Hepatocyte (in vitro differentiated cells): ENCODE results near the gene UBE2I. TPM values are rescaled to one million over a fixed set of nuclear protein-coding genes. Genes with fewer than 3 reads are reported as not detected.

Experiments used
- DNase-seq: peaks from one replicate; pipeline ENCODE4 v3.0.0-alpha.2; 2016; ENCODE audit warnings: low spot score
- H2AFZ ChIP-seq: fragments of 200-600 bp; sonication (generic); 2 replicates; pipeline ENCODE4 v1.6.0; 2016; ENCODE audit warnings: antibody characterized with exemption, mild to moderate bottlenecking
- H3K27ac ChIP-seq: fragments of 200-600 bp; sonication (generic); 2 replicates; pipeline ENCODE4 v1.5.1; 2016; ENCODE audit warnings: mild to moderate bottlenecking
- H3K27me3 ChIP-seq: fragments of 200-600 bp; sonication (generic); 2 replicates; pipeline ENCODE4 v1.6.1; 2016
- H3K36me3 ChIP-seq: fragments of 200-600 bp; sonication (generic); replicated peaks from 2 replicates; pipeline ENCODE4 v1.5.1; 2016; ENCODE audit warnings: low read depth; ENCODE audit not compliant: insufficient read depth
- H3K4me1 ChIP-seq: fragments of 200-600 bp; sonication (generic); 2 replicates; pipeline ENCODE4 v1.5.1; 2016; ENCODE audit warnings: mild to moderate bottlenecking, moderate library complexity; ENCODE audit not compliant: insufficient read depth
- H3K4me2 ChIP-seq: fragments of 200-600 bp; sonication (generic); 2 replicates; pipeline ENCODE4 v1.6.0; 2016
- H3K4me3 ChIP-seq: fragments of 200-600 bp; sonication (generic); 2 replicates; pipeline ENCODE4 v1.5.1; 2016; ENCODE audit warnings: mild to moderate bottlenecking
- H3K79me2 ChIP-seq: fragments of 200-600 bp; sonication (generic); 2 replicates; pipeline ENCODE4 v1.6.0; 2017; ENCODE audit warnings: mild to moderate bottlenecking
- H3K9me2 ChIP-seq: fragments of 200-600 bp; sonication (generic); replicated peaks from 2 replicates; pipeline ENCODE4 v1.6.0; 2017; ENCODE audit warnings: mild to moderate bottlenecking; ENCODE audit not compliant: insufficient read depth
- H3K9me3 ChIP-seq: fragments of 200-600 bp; sonication (generic); 2 replicates; pipeline ENCODE4 v1.5.1; 2016; ENCODE audit warnings: low read depth, mild to moderate bottlenecking
- H4K20me1 ChIP-seq: fragments of 200-600 bp; sonication (generic); 2 replicates; pipeline ENCODE4 v1.6.0; 2016; ENCODE audit warnings: mild to moderate bottlenecking; ENCODE audit not compliant: insufficient read depth, poor library complexity, severe bottlenecking
- EZH2 ChIP-seq: fragments of 200-600 bp; sonication (generic); IDR thresholded peaks from 2 replicates; pipeline ENCODE4 v1.6.1; 2016; ENCODE audit warnings: antibody characterized with exemption, mild to moderate bottlenecking, borderline replicate concordance
- EZH2phosphoT487 ChIP-seq: fragments of 200-600 bp; sonication (generic); IDR thresholded peaks from one replicate; pipeline ENCODE4 v1.6.1; 2018; ENCODE audit warnings: antibody characterized with exemption, mild to moderate bottlenecking, low read depth, moderate library complexity; ENCODE audit not compliant: unreplicated experiment, severe bottlenecking
- WGBS: methylation state at CpG from one replicate; pipeline ENCODE4 v1.1.6; 2016; ENCODE audit warnings: low lambda C conversion rate; ENCODE audit errors: missing lambda C conversion rate; 5-methylcytosine and 5-hydroxymethylcytosine counted together
- polyA plus RNA-seq: library from polyadenylated mRNA; unstranded; fragments of >200 nt; fragmentation: Nextera tagmentation; extraction: Ambion mirVana; gene quantifications from 2 replicates; pipeline ENCODE4 v1.2.1, GENCODE V29; 2016
- total RNA-seq: library from RNA; depleted of rRNA; stranded (reverse); fragments of >200 nt; gene quantifications from 2 replicates; pipeline ENCODE4 v1.2.3, GENCODE V29; 2014
- TF ChIP-seq, protein P1 (sequence below): fragments of 200-600 bp; sonication (generic); IDR thresholded peaks from 2 replicates; pipeline ENCODE4 v1.5.1; 2016; ENCODE audit warnings: antibody characterized with exemption, mild to moderate bottlenecking; ENCODE audit not compliant: poor library complexity

The UBE2I gene
- total and polyA plus RNA-seq, 2 experiments from 2014 or later = 76.0 to 150 TPM

DNA sequence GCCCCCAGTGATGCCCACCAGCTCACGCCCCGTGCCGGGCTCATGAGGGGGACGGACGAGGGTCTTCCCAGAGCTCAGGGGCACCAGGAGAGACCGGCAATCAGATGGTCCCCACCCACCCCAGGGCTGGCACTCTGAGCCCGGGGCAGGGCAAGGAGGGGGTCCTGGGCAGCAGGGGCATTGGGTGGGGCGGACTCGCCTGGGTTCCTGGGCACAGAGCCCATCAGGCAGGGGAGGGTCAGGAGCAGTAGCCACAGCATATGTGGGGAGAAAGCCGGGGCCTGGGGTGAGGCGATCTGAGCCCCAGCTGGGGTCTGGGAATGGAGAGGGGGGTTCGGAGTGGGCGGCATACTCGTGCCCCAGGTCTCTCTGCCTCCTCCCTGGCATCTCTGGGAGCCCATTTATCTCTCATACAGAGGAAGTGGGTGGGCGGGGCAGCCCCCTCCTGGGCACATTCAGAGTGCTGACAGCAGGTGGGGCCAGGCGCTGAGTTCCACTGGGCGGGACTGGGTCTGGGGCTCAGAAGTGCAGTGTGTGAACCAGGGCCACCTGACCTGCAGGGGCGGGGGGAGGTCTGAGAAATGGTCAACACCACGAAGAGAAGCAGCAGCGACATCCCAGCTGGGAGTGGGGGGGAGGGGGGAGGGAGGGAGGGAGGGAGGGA is 20.5 kb upstream of the UBE2I start:
- no peaks in the 10 kb centered on the region for H3K79me2 ChIP-seq
- no peaks in the 10 kb centered on the region for H4K20me1 ChIP-seq
- TF ChIP-seq EZH2phosphoT487 = no peak
- no peak overlapping the region for H2AFZ ChIP-seq
- H3K27me3 ChIP-seq = peaks cover 9% of the 10 kb centered on the region
- no peak overlapping the region for H3K27ac ChIP-seq
- 48% methylated on average over 16 of the region's 20 CpGs for WGBS
- H3K4me2 ChIP-seq = no peak overlapping the region
- H3K36me3 ChIP-seq = no peaks in the 10 kb centered on the region
- peaks cover 8% of the 10 kb centered on the region for H3K4me1 ChIP-seq
- H3K4me3 ChIP-seq = no peak overlapping the region
- H3K9me3 ChIP-seq = no peaks in the 10 kb centered on the region
- DNase-seq = peak; percentile 43
- no peaks in the 10 kb centered on the region for H3K9me2 ChIP-seq

DNA sequence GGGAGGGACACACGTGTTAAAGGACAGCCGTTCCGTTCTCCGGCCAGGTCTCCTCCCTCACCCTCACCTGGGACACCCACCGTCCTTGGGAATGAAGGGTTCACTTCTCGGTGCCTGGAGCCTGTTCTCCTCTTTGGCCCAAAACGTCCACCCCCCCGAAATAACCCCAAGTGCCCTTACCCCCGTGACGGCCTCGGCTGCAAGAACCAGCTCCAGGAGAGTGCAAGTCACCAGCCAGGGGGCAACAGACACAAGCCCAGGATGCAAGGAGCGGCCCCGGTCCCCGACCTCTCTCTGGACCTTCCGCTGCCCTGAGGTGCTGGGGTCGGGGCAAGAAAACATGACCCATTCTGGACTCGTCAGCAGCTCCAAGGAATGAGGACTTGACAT is 20.0 kb upstream of the UBE2I start:
- 32% methylated on average over 10 of the region's 17 CpGs for WGBS
- no peak for TF ChIP-seq EZH2phosphoT487
- TF ChIP-seq, protein P1, sequence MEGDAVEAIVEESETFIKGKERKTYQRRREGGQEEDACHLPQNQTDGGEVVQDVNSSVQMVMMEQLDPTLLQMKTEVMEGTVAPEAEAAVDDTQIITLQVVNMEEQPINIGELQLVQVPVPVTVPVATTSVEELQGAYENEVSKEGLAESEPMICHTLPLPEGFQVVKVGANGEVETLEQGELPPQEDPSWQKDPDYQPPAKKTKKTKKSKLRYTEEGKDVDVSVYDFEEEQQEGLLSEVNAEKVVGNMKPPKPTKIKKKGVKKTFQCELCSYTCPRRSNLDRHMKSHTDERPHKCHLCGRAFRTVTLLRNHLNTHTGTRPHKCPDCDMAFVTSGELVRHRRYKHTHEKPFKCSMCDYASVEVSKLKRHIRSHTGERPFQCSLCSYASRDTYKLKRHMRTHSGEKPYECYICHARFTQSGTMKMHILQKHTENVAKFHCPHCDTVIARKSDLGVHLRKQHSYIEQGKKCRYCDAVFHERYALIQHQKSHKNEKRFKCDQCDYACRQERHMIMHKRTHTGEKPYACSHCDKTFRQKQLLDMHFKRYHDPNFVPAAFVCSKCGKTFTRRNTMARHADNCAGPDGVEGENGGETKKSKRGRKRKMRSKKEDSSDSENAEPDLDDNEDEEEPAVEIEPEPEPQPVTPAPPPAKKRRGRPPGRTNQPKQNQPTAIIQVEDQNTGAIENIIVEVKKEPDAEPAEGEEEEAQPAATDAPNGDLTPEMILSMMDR = no peak
- no peak for TF ChIP-seq EZH2
- H3K4me2 ChIP-seq = no peak overlapping the region
- no peaks in the 10 kb centered on the region for H3K9me3 ChIP-seq
- H3K79me2 ChIP-seq = no peaks in the 10 kb centered on the region
- peaks cover 9% of the 10 kb centered on the region for H3K27me3 ChIP-seq
- H4K20me1 ChIP-seq = no peaks in the 10 kb centered on the region
- no peak overlapping the region for H3K4me3 ChIP-seq
- H3K27ac ChIP-seq = no peak overlapping the region
- no peaks in the 10 kb centered on the region for H3K9me2 ChIP-seq
- no peak overlapping the region for H2AFZ ChIP-seq
- no peaks in the 10 kb centered on the region for H3K36me3 ChIP-seq
- DNase-seq = no peak
- H3K4me1 ChIP-seq = peaks cover 8% of the 10 kb centered on the region

DNA sequence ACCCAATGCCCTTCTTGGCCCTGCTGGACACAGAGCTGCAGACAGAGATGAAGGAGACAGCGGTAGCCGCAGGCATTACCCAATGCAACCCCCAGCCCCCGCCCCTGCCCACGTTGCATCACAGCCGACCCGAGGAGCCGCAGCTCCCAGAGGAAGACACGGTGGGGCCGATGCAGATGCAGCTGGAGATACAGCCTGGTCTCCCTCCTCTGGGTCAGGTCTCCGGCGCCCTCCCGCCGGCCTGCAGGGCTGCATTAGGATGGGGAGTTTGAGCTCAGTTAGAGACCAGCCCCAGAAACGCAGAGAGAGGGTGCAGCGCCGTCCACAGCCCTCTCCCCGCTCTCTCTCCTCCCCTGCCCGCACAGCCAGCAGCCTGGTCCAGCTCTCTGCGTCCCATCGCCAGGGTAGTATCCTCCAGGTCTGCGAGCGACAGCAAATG is 19.4 kb upstream of the UBE2I start:
- WGBS = 41% methylated on average over 22 of the region's 22 CpGs
- H3K9me2 ChIP-seq = no peaks in the 10 kb centered on the region
- no peak overlapping the region for H3K4me2 ChIP-seq
- H2AFZ ChIP-seq = no peak overlapping the region
- H3K27ac ChIP-seq = no peak overlapping the region
- H3K9me3 ChIP-seq = no peaks in the 10 kb centered on the region
- TF ChIP-seq EZH2 = no peak
- TF ChIP-seq EZH2phosphoT487 = no peak
- TF ChIP-seq, protein P1 = no peak
- H4K20me1 ChIP-seq = no peaks in the 10 kb centered on the region
- peaks cover 8% of the 10 kb centered on the region for H3K4me1 ChIP-seq
- no peaks in the 10 kb centered on the region for H3K79me2 ChIP-seq
- H3K36me3 ChIP-seq = no peaks in the 10 kb centered on the region
- H3K4me3 ChIP-seq = no peak overlapping the region
- peaks cover 9% of the 10 kb centered on the region for H3K27me3 ChIP-seq
- DNase-seq = no peak

DNA sequence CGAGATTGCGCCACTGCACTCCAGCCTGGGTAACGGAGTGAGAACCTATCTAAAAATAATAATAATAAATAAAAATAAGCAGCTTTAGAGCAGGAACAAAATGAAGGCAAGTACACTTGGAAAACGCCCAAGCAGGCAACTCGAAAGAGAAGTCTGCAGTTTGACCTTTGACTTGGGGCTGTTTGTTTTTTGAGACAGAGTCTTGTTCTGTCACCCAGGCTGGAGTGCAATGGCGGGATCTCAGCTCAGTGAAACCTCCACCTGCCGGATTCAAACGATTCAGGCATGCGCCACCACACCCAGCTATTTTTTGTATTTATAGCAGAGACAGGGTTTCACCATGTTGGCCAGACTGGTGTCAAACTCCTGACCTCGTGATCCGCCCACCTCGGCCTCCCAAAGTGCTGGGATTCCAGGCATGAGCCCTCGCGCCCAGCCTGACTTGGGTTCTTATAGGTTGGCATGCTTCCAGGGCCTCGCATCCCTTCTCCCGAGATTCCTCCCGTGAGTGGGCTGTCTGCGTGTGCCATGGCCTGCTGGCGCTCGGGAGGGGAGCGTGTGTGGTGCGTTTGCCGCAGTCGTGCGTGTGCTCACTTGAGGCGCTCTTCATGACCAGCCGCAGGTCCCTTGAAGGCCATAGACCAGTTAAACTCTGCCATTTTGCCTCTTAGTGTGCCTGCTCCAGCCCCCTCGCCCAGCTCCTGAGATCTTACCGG is 18.4 kb upstream of the UBE2I start:
- no peak overlapping the region for H3K27ac ChIP-seq
- 77% methylated on average over 29 of the region's 29 CpGs for WGBS
- no peaks in the 10 kb centered on the region for H3K36me3 ChIP-seq
- no peak overlapping the region for H3K4me3 ChIP-seq
- peaks cover 8% of the 10 kb centered on the region for H3K4me1 ChIP-seq
- peaks cover 9% of the 10 kb centered on the region for H3K27me3 ChIP-seq
- no peak overlapping the region for H2AFZ ChIP-seq
- no peaks in the 10 kb centered on the region for H3K9me2 ChIP-seq
- H3K79me2 ChIP-seq = no peaks in the 10 kb centered on the region
- TF ChIP-seq, protein P1 = no peak
- TF ChIP-seq EZH2phosphoT487 (no peak), EZH2 (no peak)
- no peak overlapping the region for H3K4me2 ChIP-seq
- no peaks in the 10 kb centered on the region for H4K20me1 ChIP-seq
- no peaks in the 10 kb centered on the region for H3K9me3 ChIP-seq
- no peak for DNase-seq
